ENCODE results near the gene C1orf21.

C1orf21 gene

DNA sequence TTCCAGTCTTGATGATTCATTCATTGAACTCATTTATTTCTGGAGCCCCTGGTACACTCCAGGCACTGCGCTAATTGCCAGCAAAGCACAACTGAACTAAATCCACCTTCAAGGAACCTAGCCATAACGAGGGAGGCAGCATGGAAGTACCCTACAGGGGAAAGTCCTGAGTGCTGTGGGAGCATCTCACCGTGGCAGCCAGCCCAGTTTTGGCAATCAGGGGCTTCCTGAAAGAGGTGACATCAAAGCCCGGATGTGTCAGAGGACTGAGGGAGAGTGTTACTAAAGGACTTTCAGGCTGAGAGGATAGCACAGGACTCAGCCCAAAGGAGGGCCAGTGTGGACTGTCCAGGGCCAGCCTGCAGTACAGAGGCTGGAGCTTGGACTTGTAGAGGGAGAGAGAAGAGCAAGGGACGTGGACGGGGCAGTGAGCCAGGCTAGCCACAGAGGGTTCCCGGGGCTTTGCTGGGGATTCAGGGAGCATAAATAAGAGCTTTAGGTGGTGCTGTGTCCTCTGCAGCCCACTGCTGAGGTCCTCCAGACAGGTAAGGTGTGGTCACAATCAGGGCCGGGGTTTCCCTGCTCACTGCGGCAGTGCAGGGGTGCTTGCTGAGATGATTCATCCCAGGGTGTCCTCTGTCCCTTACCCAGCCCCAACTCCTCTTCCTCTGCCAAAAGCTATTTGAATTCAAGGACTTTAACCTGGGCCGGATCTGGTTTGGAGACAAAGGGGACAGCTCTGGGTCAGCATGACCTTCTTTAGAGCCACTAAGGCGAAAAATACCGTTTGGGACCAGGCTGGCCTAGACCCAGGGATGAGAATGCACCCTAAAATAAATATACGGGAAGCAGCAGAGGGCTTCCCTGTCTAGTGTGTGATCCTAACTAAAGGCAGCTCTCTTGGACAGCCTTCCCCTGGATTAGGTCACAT is 239.5 kb downstream of the C1orf21 start:
- no peak for DNase-seq (ENCODE audit: low spot score)

DNA sequence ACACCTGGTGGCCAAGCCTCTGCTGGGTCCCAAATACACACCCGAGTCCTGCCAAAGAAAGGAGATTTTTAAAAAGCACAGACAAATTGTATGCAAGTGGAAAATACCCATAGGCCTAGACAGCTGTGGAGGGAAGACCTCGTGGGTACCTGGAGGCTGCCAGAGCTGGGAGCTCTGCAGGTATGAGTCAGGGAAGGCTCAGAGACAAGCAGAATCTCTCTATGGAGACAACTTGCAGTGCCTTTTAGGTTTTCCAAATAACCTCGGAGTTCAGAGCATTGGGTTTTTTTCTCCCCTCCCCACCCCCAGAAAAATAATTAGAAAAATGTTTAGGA is 240.1 kb downstream of the C1orf21 start:
- DNase-seq (ENCODE audit: low spot score), result no peak

DNA sequence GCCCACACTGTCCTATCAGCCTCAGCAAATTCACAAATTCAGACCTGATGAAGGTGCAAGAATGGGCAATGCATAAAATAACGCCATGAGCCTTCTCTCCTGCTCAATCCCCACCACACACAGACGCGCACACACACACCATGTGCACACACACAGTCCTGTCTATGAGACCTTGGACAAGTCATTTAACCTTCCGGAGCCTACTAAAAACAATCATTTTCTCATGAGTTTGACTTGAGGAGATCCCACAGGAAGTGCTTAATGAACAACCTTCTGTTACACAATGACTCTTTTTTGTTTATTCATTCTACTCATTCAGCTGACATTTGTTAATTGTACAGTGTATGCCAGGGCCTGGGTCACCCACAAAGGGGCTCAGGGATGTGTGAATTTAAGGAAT is 242.4 kb downstream of the C1orf21 start:
- DNase-seq (ENCODE audit: low spot score), result no peak

DNA sequence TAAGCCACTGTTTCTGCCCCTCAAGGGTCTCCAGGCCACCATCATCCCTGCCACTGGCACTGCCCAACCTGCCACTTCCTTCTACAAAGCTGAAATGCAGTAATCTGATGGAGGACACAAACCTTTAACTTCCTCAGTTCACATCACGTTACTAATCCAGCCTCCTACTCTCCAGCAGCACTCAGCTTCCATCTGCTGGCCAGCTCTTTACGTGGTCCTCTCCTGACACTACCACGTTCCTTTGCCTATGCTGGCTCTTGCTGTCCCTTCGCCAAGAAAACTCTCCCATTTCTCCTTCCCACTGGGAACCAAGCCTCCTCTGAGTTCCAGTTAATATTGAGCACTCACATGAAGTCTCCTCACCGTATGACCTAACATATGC is 243.8 kb downstream of the C1orf21 start:
- no peak for DNase-seq (ENCODE audit: low spot score)

DNA sequence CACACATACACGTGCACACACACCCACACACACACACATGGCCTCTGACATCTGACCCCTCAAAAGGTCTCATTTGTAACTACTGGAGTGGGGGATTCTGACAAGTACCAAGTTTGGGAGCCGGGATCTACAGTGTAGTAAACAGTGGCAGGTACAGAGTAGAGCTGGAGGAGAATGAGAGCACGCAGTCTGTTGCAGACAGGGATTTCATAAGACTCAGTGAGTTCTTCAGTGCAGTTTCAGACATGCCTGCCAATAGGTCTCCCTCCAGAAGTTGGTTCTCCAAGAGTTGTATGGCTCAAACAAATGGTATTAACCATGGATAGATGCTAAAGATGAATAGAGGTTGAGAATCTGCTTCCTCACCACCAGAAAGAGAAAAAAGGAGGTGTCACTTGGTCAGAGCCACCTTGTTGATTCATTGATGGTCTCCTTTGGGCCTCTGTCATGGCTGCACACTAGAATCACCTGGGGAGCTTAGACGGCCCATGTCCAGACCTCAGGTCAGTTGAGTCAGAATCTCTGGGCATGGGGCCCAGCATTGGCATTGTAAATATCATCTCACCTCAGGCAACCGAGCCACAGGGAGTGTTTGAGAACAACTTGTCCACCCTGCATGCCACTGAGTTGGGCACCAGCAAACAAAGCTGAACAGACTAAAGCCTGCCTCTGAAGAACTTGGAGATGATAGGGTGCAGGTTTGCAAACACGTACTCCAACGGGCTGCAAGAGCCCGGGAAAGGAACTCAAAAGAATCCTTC is 245.8 kb downstream of the C1orf21 start:
- DNase-seq (ENCODE audit: low spot score), result peak; percentile 29

DNA sequence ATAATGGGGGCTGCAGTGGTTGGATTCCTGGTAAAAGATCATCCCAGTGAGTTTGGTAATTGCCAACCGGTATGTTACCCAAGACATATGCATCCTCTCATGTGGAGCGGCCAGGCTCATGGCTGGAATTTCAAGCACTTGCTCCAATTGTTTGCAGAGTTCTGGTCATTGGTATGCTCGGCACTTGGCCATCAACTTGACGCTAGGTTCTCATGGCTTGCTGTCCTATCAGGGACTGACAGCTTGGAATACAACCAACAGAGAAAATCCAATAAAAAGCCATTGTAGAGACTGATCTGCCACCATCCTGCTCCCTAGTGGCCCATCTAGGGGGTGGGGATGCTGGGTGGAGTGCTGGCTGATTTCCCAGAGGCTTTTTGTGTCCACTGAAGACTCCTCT is 247.0 kb downstream of the C1orf21 start:
- no peak for DNase-seq (ENCODE audit: low spot score)

DNA sequence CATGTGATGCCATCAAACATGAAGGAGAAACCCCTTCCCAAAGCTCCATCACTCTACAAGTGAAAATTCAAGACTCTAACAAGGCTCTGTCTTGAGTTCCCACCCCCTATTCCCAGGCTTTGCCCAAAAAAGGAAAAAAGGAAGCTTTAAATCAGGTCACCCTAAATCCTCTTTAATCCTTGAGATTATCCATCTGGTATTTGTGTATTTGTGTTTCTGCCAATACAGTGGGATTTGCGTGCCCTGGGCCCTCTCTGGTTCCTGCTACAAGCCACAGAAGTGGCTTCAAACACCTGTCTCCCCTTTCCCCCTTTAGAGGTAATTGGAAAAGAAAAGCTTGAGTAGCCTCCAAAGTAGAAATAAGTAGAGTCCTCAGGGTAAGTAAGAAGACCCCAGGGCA is 247.5 kb downstream of the C1orf21 start:
- DNase-seq (ENCODE audit: low spot score), result no peak

DNA sequence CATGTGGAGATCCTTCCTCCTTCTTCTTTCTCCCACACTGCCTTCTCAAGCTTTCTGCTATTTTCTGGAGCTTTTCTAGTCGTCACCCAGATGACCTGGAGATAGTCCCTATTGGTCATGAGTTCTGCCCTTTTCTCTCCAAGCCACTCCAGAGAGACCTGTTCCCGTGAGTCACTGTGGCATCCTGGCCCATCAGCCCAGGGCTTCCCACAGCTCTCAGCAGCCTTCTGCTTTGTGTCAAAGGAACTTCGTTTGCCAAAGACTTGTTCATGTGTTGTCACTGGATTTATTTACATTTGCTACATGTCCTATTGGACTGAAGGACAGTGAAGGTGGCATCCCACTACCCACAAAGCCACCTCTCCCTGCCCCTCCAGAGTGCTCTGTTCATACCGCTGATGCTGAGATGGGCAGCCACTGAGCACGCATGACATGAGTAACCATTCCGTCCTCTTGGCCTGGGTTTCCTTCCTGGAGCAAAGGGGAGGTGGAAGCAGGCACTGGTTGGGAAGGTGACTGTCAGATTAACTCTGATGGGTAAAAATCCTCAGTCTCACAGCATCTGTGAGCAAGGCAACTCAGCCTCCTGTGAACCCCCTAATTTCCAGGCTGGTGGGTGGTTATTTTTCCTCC is 248.6 kb downstream of the C1orf21 start:
- no peak for DNase-seq (ENCODE audit: low spot score)

DNA sequence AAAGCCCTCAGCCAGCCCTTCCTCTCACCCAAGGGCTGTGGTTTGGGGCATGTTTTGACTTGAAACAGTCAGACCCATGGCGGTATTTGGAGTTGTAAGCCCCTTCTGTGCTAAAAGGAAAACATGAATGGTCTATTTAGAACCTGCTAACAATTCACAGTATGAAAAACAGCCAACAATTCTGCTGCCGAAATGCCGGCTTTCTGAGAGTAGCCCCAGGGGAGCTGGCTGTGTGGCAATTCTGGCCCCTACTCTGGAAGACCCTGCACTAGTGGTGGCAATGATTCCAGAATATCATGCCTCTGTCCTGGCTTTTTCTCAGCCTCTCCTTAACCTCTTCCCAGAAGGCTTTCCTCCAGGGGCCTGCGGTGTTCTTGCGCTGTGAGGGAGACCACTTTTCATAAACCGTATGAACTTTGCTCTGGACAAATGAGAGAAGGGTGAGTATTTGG is 249.2 kb downstream of the C1orf21 start:
- no peak for DNase-seq (ENCODE audit: low spot score)

DNA sequence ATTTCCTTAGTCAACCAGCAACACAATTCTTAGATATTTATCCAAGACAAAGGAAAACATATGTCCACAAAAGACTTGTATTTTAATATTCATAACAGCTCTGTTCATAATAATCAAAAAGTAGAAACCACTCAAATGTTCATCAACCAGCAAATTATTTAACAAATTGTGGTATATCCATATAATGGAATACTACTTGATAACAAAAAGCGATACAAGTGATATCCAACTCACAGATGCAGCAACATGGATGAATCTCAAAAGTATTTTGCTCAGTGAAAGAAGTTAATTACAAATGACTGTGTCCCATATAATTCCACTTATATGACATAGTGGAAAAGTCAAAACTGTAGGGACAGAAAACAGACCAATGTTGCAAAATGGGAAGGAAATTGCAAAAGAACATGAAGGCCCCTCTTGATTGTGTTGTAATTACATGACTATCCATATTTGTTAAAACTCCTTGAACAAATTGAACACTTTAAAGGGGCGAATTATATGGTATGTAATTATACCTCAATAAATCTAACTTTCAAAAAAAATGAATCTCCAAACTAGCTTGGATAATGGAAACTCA is 250.9 kb downstream of the C1orf21 start:
- DNase-seq (ENCODE audit: low spot score), result no peak

DNA sequence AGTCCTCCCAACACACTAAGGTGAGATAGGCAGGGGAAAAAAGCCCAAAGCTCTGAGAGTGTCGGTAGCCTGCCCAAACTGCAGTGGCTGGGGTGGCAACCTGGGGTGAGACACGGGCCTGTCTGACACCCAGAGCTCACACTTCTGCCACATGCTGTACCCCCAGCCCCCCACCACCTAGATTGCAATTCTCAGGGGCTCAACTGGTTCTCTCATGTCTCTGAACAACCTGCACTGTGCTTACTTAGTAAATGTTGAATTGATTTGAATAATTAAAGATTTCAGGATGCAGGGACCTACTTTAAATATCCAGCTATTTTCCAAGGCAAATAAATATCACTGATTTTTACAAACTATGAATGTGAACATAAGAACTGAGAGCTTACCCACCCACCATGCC is 252.4 kb downstream of the C1orf21 start:
- no peak for DNase-seq (ENCODE audit: low spot score)

DNA sequence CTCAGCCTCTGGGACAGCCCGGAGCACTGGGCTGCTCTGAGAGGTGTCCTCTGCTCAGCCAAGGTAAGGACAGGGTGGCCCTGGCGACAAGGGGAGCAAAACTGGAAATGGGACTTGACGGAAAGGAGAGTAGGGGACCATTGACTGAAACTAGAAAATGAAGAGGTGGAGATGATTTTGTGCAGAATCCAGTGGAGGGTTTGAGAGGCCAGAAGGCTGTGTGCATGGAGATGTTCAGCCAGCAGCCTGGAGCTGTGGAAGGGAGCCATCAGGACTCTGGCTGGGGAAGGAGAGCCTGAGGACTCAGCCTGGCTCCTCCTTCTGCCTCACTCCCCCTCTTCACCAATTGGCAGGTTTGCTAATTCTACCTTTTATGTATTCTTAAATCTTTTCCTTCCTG is 253.7 kb downstream of the C1orf21 start:
- no peak for DNase-seq (ENCODE audit: low spot score)

DNA sequence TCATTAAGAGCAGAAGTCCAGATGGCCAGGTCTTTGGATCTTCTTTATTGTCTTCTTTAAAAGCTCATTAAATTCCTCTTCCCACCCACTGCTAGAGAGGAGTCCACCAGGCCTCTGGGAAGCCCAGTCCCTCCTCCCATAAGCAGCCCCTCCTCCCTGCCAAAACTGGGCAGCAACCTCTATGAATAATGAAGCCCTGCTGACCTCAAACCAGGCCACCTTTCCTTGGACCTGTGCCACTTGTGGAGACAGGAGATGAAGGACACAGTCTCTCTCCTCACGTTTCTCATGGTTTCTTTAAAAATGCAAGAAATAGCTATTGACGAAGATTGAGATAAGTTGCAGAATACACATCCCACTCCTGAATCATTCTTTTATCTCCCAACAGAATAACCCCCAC is 255.1 kb downstream of the C1orf21 start:
- no peak for DNase-seq (ENCODE audit: low spot score)

DNA sequence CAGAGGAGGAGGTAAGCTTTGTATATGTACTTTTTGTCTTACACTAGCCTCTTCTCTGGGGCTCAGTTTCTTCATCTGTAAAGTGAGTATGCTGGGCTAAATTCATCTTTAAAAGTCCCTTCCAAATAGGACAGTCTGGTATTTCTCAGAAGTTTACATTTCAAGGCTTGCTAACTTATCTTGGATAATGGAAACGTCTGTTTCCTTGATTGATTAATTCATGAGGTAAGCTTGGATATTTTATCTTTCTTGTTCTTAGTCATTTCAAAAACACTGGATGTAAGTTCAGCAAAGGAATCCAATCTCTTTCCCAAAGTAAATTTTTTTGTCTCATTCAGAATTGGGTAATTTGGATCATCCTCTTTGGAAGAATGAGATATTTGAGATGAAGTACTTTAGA is 256.8 kb downstream of the C1orf21 start:
- no peak for DNase-seq (ENCODE audit: low spot score)

DNA sequence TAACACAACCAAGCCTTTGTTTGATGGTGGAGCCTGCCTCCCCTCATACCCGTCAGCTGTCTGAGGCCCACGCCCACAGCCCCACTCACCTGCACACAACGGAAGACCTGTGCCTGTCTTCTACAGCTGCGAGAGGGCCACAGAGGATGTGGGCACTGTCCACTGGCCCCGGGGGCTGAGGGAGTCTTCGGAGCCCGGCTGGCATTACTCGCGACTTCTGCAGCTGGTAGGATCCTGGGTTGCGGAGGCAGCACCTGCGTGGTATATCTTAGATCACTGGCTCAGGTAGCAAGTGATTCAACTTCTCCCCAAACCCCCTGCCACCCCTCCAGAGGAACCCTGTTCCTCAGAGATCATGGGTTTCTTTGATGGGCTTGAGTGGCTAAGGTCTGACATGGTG is 257.9 kb downstream of the C1orf21 start:
- no peak for DNase-seq (ENCODE audit: low spot score)

DNA sequence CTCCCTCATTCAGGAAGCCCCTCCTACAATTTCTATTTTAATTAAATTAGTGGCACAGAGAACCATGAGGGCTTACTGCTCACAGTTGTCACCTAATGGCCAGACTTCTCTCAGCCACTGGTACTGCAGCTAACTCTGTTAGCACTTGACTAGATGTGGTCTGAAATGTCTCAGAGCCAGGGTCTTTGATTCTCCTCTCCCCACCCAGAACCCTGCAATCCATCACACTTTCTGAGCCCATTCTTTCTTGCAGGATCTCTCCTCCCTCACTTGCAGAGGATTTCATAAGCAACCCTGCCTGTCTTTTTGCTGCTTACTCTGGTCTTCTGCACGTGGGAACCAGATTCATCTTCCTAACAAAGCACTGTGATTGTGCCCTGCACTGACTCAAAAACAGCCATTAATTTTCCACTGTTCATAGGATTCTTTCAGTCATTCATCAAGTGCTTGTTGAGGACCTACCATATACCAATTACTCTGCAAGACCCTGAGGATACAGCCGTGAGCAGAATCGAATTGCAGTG is 259.4 kb downstream of the C1orf21 start:
- DNase-seq (ENCODE audit: low spot score), result no peak

DNA sequence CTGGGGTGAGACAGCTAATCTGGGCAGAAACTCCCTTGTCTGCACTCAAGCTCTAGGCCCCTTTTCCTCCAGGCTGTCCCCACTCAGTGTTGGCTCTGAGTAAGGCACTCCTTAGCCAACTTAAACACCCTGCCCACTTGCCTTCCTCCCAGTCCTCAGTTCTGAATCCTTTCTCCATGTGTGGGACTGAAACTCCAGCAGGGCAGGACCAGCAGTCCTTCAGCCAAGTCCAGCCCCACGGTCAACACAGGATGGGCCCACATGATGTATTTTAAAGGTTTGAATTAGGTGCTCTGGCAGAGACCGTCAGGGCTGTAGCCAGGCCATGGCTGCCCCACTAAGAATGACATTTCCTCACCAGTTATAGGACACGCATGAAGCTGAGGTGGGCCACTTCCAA is 260.0 kb downstream of the C1orf21 start:
- no peak for DNase-seq (ENCODE audit: low spot score)

DNA sequence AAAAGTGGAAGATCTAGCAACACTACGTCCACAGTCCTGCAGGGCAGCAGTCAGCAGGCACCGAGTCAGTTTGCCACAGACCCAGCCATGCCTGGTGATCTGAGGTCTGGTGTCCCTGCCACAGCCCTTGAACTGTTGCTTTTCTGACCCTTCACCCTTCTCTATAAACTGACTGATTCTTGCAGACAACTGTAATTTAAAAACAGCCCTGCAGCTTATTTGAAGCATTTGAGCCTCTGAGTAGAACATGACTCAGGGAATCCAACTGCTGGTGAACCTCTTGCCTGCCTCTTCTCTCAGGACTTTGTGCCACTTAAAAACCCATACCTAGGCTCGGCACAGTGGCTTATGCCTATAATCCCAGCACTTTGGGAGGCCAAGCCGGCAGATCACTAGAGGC is 260.6 kb downstream of the C1orf21 start:
- DNase-seq (ENCODE audit: low spot score), result no peak

DNA sequence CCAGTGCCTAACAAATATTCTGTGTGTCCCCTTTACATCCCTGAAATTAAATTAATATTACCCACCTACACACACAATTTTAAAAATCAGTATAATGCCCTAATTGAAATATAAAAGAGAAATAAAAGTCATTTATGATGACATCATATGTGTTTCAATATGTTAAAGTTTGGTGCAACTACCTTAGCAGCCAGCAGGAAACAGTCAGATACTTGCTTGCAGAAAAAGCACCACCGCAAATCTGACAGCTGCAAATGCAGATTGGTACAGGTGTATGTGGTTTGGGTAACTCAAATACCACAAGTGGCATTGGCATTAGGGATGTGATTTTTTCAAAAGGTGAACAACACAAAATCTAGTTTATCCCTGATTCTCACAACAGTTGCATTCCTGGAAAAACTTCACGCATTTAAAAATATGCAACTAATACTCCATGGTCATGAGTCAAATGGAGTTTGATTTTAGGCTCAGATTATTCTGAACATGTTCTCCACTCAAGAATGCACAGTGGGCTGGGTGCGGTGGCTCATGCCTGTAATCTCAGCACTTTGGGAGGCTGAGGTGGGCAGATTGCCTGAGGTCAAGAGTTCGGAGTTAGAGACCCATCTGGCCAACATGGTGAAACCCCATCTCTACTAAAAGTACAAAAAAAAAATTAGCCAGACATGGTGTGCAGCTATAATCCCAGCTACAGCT is 261.5 kb downstream of the C1orf21 start:
- no peak for DNase-seq (ENCODE audit: low spot score)

DNA sequence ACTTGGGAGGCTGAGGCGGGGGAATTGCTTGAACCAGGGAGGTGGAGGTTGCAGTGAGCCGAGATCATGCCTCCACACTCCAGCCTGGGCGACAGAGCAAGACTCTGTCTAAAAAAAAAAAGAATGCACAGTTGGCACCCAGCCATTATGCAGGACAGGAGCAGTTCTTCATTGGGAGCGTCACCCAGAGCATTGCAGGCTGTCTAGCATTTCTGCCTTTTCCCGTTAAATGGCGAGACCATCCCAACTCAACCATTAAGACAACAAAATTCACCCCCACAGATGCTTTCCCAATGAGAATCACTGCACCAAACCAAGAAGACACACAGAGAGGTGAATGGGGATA is 262.0 kb downstream of the C1orf21 start:
- no peak for DNase-seq (ENCODE audit: low spot score)

DNA sequence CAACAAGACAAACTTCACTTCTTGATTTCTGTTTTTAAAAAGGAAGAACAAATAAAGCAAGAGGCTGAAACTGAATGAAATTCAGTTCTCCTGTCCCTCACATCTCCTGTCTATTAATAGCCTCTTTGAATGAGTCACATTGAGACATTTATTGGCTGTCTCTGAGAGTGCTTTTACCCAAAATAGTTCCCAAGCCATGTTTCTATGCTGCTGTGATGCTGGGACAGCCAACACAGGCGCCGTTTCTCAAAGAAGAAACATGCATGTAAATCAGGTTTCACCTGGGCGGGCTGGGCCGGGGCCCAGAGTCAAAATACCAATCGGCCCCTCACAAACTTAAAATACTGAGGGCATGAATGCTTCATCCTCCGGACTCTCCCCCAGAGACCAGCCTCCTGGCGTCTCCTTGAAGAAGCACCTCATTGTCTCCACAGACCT is 262.6 kb downstream of the C1orf21 start:
- no peak for DNase-seq (ENCODE audit: low spot score)
